HCT116 (cell line): ENCODE data around the gene CHD3. TPM values are rescaled to one million over a fixed set of nuclear protein-coding genes. Genes with fewer than 3 reads are reported as not detected.

Experiments used
- ATAC-seq: fragments of 200-7000 bp; cut with Tn5 transposase; 2 replicates; pipeline ENCODE4 v1.9.1; 2020; ENCODE audit warnings: mild to moderate bottlenecking, moderate library complexity
- BruUV-seq: library from RNA; stranded (reverse); fragments of 400-500 nt; replicated peaks from 2 replicates; lab custom pipeline; 2021; lab: Mats Ljungman, UMichigan
- CTCF ChIA-PET: fragments of 300-600 bp; sonication (Branson Sonifier 250); formaldehyde crosslinking; loops from one replicate; lab custom pipeline; 2021; ENCODE audit warnings: antibody characterized with exemption; lab: Charles Lee
- POLR2A ChIA-PET: fragments of 300-600, 350-600 bp; sonication (Branson Sonifier 250); formaldehyde crosslinking; loops from one replicate; lab custom pipeline; 2021; ENCODE audit warnings: antibody characterized with exemption; lab: Charles Lee
- RAD21 ChIA-PET, 2 experiments: fragments of 300-600 bp; sonication (Branson Sonifier 250); formaldehyde crosslinking; loops; one replicate each; lab custom pipeline; 2023; ENCODE audit warnings: low total read pairs in 2 of 2; ENCODE audit not compliant: uncharacterized antibody in 2 of 2, unreplicated experiment in 2 of 2, low non-redundant PET in 1 of 2; lab: Charles Lee
- DNase-seq: peaks from one replicate; pipeline ENCODE4 v3.0.0-alpha.2; 2010; ENCODE audit warnings: low read depth, low spot score
- H2AFZ ChIP-seq: fragments of 200-600 bp; shearing (Covaris generic), sonication (generic); 2 replicates; pipeline ENCODE4 v1.6.1; 2017; ENCODE audit warnings: low read depth, mixed run types, mixed read lengths, antibody characterized with exemption, low read length; ENCODE audit not compliant: poor library complexity, severe bottlenecking
- H3K27ac ChIP-seq: 2 replicates; pipeline ENCODE4 v1.5.1; 2012; ENCODE audit warnings: low read depth, low read length
- H3K27me3 ChIP-seq: fragments of 200-600 bp; sonication (generic); 2 replicates; pipeline ENCODE4 v1.6.1; 2016; ENCODE audit warnings: mixed run types, low read length, mixed read lengths; ENCODE audit not compliant: insufficient read depth
- H3K36me3 ChIP-seq, 2 experiments: fragments of 200-500 bp in 1 of 2; fragments of 200-600 bp in 1 of 2; sonication (Bioruptor generic) in 1 of 2; sonication (generic) in 1 of 2; 2 replicates each; pipeline versions ENCODE4 v1.5.1 to v1.6.1; 2014 to 2016; ENCODE audit warnings: low read length in 2 of 2, inconsistent platforms in 1 of 2, mixed read lengths in 1 of 2, mixed run types in 1 of 2; ENCODE audit not compliant: insufficient read depth in 2 of 2, control insufficient read depth in 1 of 2
- H3K4me1 ChIP-seq, 2 experiments: fragments of 200-600 bp in 1 of 2; sonication (generic) in 1 of 2; 2 replicates each; pipeline versions ENCODE4 v1.5.1 to v1.6.1; 2012 to 2017; ENCODE audit warnings: low read length in 2 of 2, inconsistent platforms in 1 of 2, mild to moderate bottlenecking in 1 of 2, mixed read lengths in 1 of 2, mixed run types in 1 of 2, moderate library complexity in 1 of 2; ENCODE audit not compliant: insufficient read depth in 2 of 2, control insufficient read depth in 1 of 2
- H3K4me2 ChIP-seq: fragments of 200-600 bp; sonication (generic); 2 replicates; pipeline ENCODE4 v1.6.1; 2017; ENCODE audit warnings: mixed run types, low read length, mixed read lengths
- H3K4me3 ChIP-seq, 2 experiments: fragments of 200-600 bp in 1 of 2; sonication (generic) in 1 of 2; replicated peaks in 1 of 2; 2 replicates each; pipeline ENCODE4 v1.5.1; 2011 to 2016; ENCODE audit warnings: low read length in 2 of 2, control low read depth in 1 of 2, low read depth in 1 of 2, mild to moderate bottlenecking in 1 of 2, mixed read lengths in 1 of 2, mixed run types in 1 of 2
- H3K79me2 ChIP-seq: fragments of 200-600 bp; sonication (generic); 2 replicates; pipeline ENCODE4 v1.6.1; 2017; ENCODE audit warnings: mild to moderate bottlenecking, mixed run types, low read length, moderate library complexity, mixed read lengths; ENCODE audit not compliant: insufficient read depth
- H3K9ac ChIP-seq: fragments of 200-600 bp; sonication (generic); 2 replicates; pipeline ENCODE4 v1.6.1; 2016; ENCODE audit warnings: low read length, mixed read lengths
- H3K9me2 ChIP-seq: fragments of 200-600 bp; sonication (generic), shearing (Covaris generic); 2 replicates; pipeline ENCODE4 v1.6.1; 2017; ENCODE audit warnings: mixed run types, mild to moderate bottlenecking, moderate library complexity; ENCODE audit not compliant: insufficient read depth
- H3K9me3 ChIP-seq, 2 experiments: fragments of 200-500 bp in 1 of 2; fragments of 200-600 bp in 1 of 2; sonication (Bioruptor generic) in 1 of 2; sonication (generic) in 1 of 2; 2 replicates each; pipeline ENCODE4 v1.6.1; 2014 to 2017; ENCODE audit warnings: low read length in 2 of 2, mixed read lengths in 2 of 2, inconsistent platforms in 1 of 2, low read depth in 1 of 2, mild to moderate bottlenecking in 1 of 2, mixed run types in 1 of 2, moderate library complexity in 1 of 2; ENCODE audit not compliant: control insufficient read depth in 1 of 2, insufficient read depth in 1 of 2
- H4K20me1 ChIP-seq: fragments of 200-600 bp; sonication (generic), shearing (Covaris generic); 2 replicates; pipeline ENCODE4 v1.6.1; 2017; ENCODE audit warnings: mixed run types, mild to moderate bottlenecking, moderate library complexity; ENCODE audit not compliant: insufficient read depth
- RAD21 ChIP-seq: IDR thresholded peaks from 2 replicates; pipeline ENCODE4 v1.6.1; 2012; ENCODE audit warnings: low read depth, mild to moderate bottlenecking
- SP1 ChIP-seq: IDR thresholded peaks from 2 replicates; pipeline ENCODE4 v1.6.1; 2012; ENCODE audit warnings: low read depth
- TCF7L2 ChIP-seq: IDR thresholded peaks from 2 replicates; pipeline ENCODE4 v1.7.0; 2011; ENCODE audit warnings: borderline replicate concordance, inconsistent platforms; ENCODE audit not compliant: insufficient read depth, insufficient read length; ENCODE audit errors: extremely low read depth
- intact Hi-C: fragments of 100-400 bp; cut with micrococcal nuclease; formaldehyde crosslinking; loops from 2 replicates; pipeline ENCODE4 v1.10.0; 2022
- total RNA-seq: library from RNA; stranded (reverse); gene quantifications from one replicate; pipeline ENCODE4 v1.2.1, GENCODE V29; 2021; ENCODE audit not compliant: unreplicated experiment
- TF ChIP-seq, protein P1 (sequence below), 3 experiments: fragments of 200-600 bp in 1 of 3; sonication (generic) in 1 of 3; IDR thresholded peaks in 2 of 3; conservative IDR thresholded peaks in 1 of 3; 2 replicates each; pipeline ENCODE4 v1.5.1; 2012 to 2017; ENCODE audit warnings: low read depth in 2 of 3, low read length in 2 of 3, antibody characterized with exemption in 1 of 3, borderline replicate concordance in 1 of 3, control low read depth in 1 of 3, mild to moderate bottlenecking in 1 of 3, mixed read lengths in 1 of 3, mixed run types in 1 of 3, moderate library complexity in 1 of 3; ENCODE audit not compliant: insufficient read depth in 1 of 3

CHD3 gene
- total RNA-seq, 1 experiment from 2014 or later: 54.8 TPM

GRCh38 chr17:7912927-7913524, 24.4 kb downstream of the CHD3 start:
- H3K79me2 ChIP-seq: no peaks in the 10 kb centered on the region
- H3K4me3 ChIP-seq: no peak overlapping the region
- POLR2A ChIA-PET: interaction anchor here (0.6 to 1.4 kb wide), 2 partner anchors 19 to 128 kb away, joined by 3 to 5 read pairs; partner anchors contain the start of genes CNTROB and TRAPPC1
- no peaks in the 10 kb centered on the region for H3K9me3 ChIP-seq
- RAD21 ChIA-PET: interaction anchor here (0.7 to 1.5 kb wide), 6 partner anchors 77 to 169 kb away, joined by 3 to 13 read pairs (median 3); no protein-coding TSS in a partner anchor
- no peak overlapping the region for H3K27ac ChIP-seq
- no peak overlapping the region for H3K4me2 ChIP-seq
- intact Hi-C loops: loop anchor here (1.0 to 5.0 kb wide), 5 partner anchors 75 to 170 kb away; no protein-coding TSS in a partner anchor
- no TSS peak for BruUV-seq
- no peak overlapping the region for H2AFZ ChIP-seq
- H3K27me3 ChIP-seq: no peaks in the 10 kb centered on the region
- H4K20me1 ChIP-seq: no peaks in the 10 kb centered on the region
- ATAC-seq: peak; percentile 83
- peaks cover 10 to 28% of the 10 kb centered on the region in 2 experiments; a peak in 3 of 4 replicates for H3K4me1 ChIP-seq
- DNase-seq: peak; percentile 81
- H3K9ac ChIP-seq: no peak overlapping the region
- H3K36me3 ChIP-seq: peaks cover 6% of the 10 kb centered on the region in 2 experiments; a peak in 2 of 4 replicates
- CTCF ChIA-PET: interaction anchor here (0.6 to 3.3 kb wide), 16 partner anchors 19 to 170 kb away, joined by 3 to 55 read pairs (median 6); partner anchors contain the start of genes CNTROB and TRAPPC1
- TF ChIP-seq, protein P1, sequence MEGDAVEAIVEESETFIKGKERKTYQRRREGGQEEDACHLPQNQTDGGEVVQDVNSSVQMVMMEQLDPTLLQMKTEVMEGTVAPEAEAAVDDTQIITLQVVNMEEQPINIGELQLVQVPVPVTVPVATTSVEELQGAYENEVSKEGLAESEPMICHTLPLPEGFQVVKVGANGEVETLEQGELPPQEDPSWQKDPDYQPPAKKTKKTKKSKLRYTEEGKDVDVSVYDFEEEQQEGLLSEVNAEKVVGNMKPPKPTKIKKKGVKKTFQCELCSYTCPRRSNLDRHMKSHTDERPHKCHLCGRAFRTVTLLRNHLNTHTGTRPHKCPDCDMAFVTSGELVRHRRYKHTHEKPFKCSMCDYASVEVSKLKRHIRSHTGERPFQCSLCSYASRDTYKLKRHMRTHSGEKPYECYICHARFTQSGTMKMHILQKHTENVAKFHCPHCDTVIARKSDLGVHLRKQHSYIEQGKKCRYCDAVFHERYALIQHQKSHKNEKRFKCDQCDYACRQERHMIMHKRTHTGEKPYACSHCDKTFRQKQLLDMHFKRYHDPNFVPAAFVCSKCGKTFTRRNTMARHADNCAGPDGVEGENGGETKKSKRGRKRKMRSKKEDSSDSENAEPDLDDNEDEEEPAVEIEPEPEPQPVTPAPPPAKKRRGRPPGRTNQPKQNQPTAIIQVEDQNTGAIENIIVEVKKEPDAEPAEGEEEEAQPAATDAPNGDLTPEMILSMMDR (IDR thresholded peaks at IDR 0.05 in 2 of 3, conservative IDR thresholded peaks at IDR 0.05 in 1 of 3; ENCODE audit: borderline replicate concordance in 1 of 3, insufficient read depth in 1 of 3, low read depth in 2 of 3, low read length in 2 of 3): peak; percentile 80 to 91 (median 86)
- TF ChIP-seq RAD21: peak; percentile 92
- TF ChIP-seq SP1: no peak
- peak; percentile 41 for TF ChIP-seq TCF7L2
- H3K9me2 ChIP-seq: no peaks in the 10 kb centered on the region
